SU-DHL-6 (cell line): ENCODE data around the gene AIFM1.

ENCODE experiments used
- H2AFZ ChIP-seq: fragments of 200-600 bp; sonication (generic); 2 replicates; pipeline ENCODE4 v1.6.1; 2014; ENCODE audit warnings: low read depth, mild to moderate bottlenecking, moderate library complexity, mixed read lengths, antibody characterized with exemption, low read length; ENCODE audit not compliant: severe bottlenecking
- H3F3A ChIP-seq: fragments of 200-600 bp; shearing (Covaris generic); 2 replicates; pipeline ENCODE4 v1.6.0; 2016; ENCODE audit warnings: antibody characterized with exemption, mild to moderate bottlenecking; ENCODE audit not compliant: insufficient read depth
- H3K27ac ChIP-seq: fragments of 200-600 bp; sonication (generic); 2 replicates; pipeline ENCODE4 v1.5.1; 2016; ENCODE audit warnings: low read depth, mild to moderate bottlenecking, low read length, moderate library complexity, mixed read lengths
- H3K27me3 ChIP-seq: fragments of 200-600 bp; sonication (generic), shearing (Covaris generic); 2 replicates; pipeline ENCODE4 v1.6.0; 2014; ENCODE audit warnings: mild to moderate bottlenecking, low read length
- H3K36me3 ChIP-seq: fragments of 200-600 bp; sonication (generic); 2 replicates; pipeline ENCODE4 v1.6.1; 2014; ENCODE audit warnings: mild to moderate bottlenecking, low read length, mixed read lengths
- H3K4me2 ChIP-seq: fragments of 300-600, 200-600 bp; shearing (Covaris generic), sonication (generic); 2 replicates; pipeline ENCODE4 v1.6.0; 2014; ENCODE audit warnings: low read length, low read depth, mild to moderate bottlenecking; ENCODE audit not compliant: poor library complexity, severe bottlenecking
- H3K4me3 ChIP-seq: fragments of 200-600 bp; sonication (generic); 2 replicates; pipeline ENCODE4 v1.5.1; 2014; ENCODE audit warnings: antibody characterized with exemption, low read length, mild to moderate bottlenecking, mixed read lengths; ENCODE audit not compliant: insufficient read depth, poor library complexity, severe bottlenecking
- H3K79me2 ChIP-seq: fragments of 200-600 bp; sonication (generic); 2 replicates; pipeline ENCODE4 v1.6.1; 2014; ENCODE audit warnings: mild to moderate bottlenecking, low read length, moderate library complexity; ENCODE audit not compliant: insufficient read depth
- H3K9ac ChIP-seq: fragments of 200-600 bp; sonication (generic); 2 replicates; pipeline ENCODE4 v1.7.0; 2014; ENCODE audit warnings: mild to moderate bottlenecking, low read length
- H3K9me2 ChIP-seq: fragments of 200-600 bp; sonication (generic); replicated peaks from 2 replicates; pipeline ENCODE4 v1.6.1; 2014; ENCODE audit warnings: low read length; ENCODE audit not compliant: insufficient read depth
- H3K9me3 ChIP-seq: fragments of 200-600 bp; sonication (generic); 2 replicates; pipeline ENCODE4 v1.6.1; 2014; ENCODE audit warnings: low read length, mixed read lengths; ENCODE audit not compliant: insufficient read depth
- H4K20me1 ChIP-seq: fragments of 200-600 bp; sonication (generic); 2 replicates; pipeline ENCODE4 v1.6.1; 2014; ENCODE audit warnings: low read depth, mild to moderate bottlenecking, antibody characterized with exemption, low read length, moderate library complexity, mixed read lengths
- CTCF ChIP-seq: fragments of 200-600 bp; sonication (generic); IDR thresholded peaks from one replicate; pipeline ENCODE4 v1.5.1; 2017; ENCODE audit warnings: antibody characterized with exemption, mild to moderate bottlenecking, low read length, moderate library complexity; ENCODE audit not compliant: insufficient read depth, poor library complexity, severe bottlenecking
- EZH2phosphoT487 ChIP-seq: fragments of 200-600 bp; sonication (generic), shearing (Covaris generic); conservative IDR thresholded peaks from 2 replicates; pipeline ENCODE4 v1.6.1; 2018; ENCODE audit warnings: mild to moderate bottlenecking, antibody characterized with exemption, low read length, moderate library complexity, mixed read lengths

AIFM1 gene

GRCh38 chrX:130196466-130196865 is 30.8 kb upstream of the AIFM1 start:
- Histone ChIP-seq H3K36me3 (no peaks in the 10 kb centered on the region; the same call in 1 of the 2 replicates), H3K4me2 (no peak overlapping the region), H3K4me3 (no peak overlapping the region), H3K27me3 (no peaks in the 10 kb centered on the region), H3K9me2 (no peaks in the 10 kb centered on the region), H4K20me1 (no peaks in the 10 kb centered on the region), H3K9me3 (no peaks in the 10 kb centered on the region), H3K9ac (no peak overlapping the region), H2AFZ (no peak overlapping the region), H3K79me2 (no peaks in the 10 kb centered on the region), H3K27ac (no peak overlapping the region), H3F3A (no peaks in the 10 kb centered on the region)
- no peak for TF ChIP-seq EZH2phosphoT487
- no peak for TF ChIP-seq CTCF

GRCh38 chrX:130190801-130191200 is 25.2 kb upstream of the AIFM1 start:
- no peak overlapping the region for H2AFZ ChIP-seq
- no peaks in the 10 kb centered on the region for H3K9me3 ChIP-seq
- no peaks in the 10 kb centered on the region for H3K9me2 ChIP-seq
- H3F3A ChIP-seq, result no peaks in the 10 kb centered on the region
- no peak overlapping the region for H3K27ac ChIP-seq
- no peaks in the 10 kb centered on the region for H3K27me3 ChIP-seq
- H3K9ac ChIP-seq, result no peak overlapping the region
- no peak overlapping the region for H3K4me2 ChIP-seq
- H4K20me1 ChIP-seq, result no peaks in the 10 kb centered on the region
- no peak for TF ChIP-seq EZH2phosphoT487
- no peak for TF ChIP-seq CTCF
- H3K79me2 ChIP-seq, result no peaks in the 10 kb centered on the region
- H3K36me3 ChIP-seq, result no peaks in the 10 kb centered on the region
- H3K4me3 ChIP-seq, result no peak overlapping the region

GRCh38 chrX:130186651-130187050 is 21.0 kb upstream of the AIFM1 start:
- TF ChIP-seq CTCF (no peak), EZH2phosphoT487 (no peak)
- no peak overlapping the region for H3K4me2 ChIP-seq
- no peak overlapping the region for H3K4me3 ChIP-seq
- H3K27me3 ChIP-seq, result no peaks in the 10 kb centered on the region
- H3K79me2 ChIP-seq, result no peaks in the 10 kb centered on the region
- no peak overlapping the region for H2AFZ ChIP-seq
- H4K20me1 ChIP-seq, result no peaks in the 10 kb centered on the region
- no peaks in the 10 kb centered on the region for H3F3A ChIP-seq
- no peaks in the 10 kb centered on the region for H3K9me3 ChIP-seq
- H3K27ac ChIP-seq, result no peak overlapping the region
- H3K36me3 ChIP-seq, result no peaks in the 10 kb centered on the region
- no peaks in the 10 kb centered on the region for H3K9me2 ChIP-seq
- H3K9ac ChIP-seq, result no peak overlapping the region

- H4K20me1 ChIP-seq, result no peaks in the 10 kb centered on the region
- no peak overlapping the region for H3K27ac ChIP-seq
- H3K4me3 ChIP-seq, result no peak overlapping the region
- no peaks in the 10 kb centered on the region for H3K9me3 ChIP-seq
- no peaks in the 10 kb centered on the region for H3K79me2 ChIP-seq
- H3F3A ChIP-seq, result no peaks in the 10 kb centered on the region
- H3K9ac ChIP-seq, result no peak overlapping the region
- H3K36me3 ChIP-seq, result no peaks in the 10 kb centered on the region
- H2AFZ ChIP-seq, result no peak overlapping the region
- H3K9me2 ChIP-seq, result no peaks in the 10 kb centered on the region
- TF ChIP-seq CTCF (no peak), EZH2phosphoT487 (no peak)
- no peak overlapping the region for H3K4me2 ChIP-seq
- H3K27me3 ChIP-seq, result no peaks in the 10 kb centered on the region
Measured at GRCh38 chrX:130184857-130185256, 19.2 kb upstream of the AIFM1 start.
